GM21526 (cell line): Measurements from ENCODE around the gene MPL.

Experiments
- ATAC-seq: cut with Tn5 transposase; IDR thresholded peaks from one replicate; pipeline ENCODE4 v1.9.1; 2021; ENCODE audit warnings: moderate library complexity; ENCODE audit not compliant: unreplicated experiment, low FRiP score

MPL gene

GRCh38 chr1:43337588-43337987 lies at the start of gene MPL:
TSS of gene MPL (plus strand) at chr1:43337818. CDS start at chr1:43337849, 31 bp downstream.
- no peak for ATAC-seq

GRCh38 chr1:43288058-43288784 lies 49.4 kb upstream of the MPL start:
- ATAC-seq: no peak

- no peak for ATAC-seq
Observed at GRCh38 chr1:43288785-43289706, 48.6 kb upstream of the MPL start.

GRCh38 chr1:43292216-43292615 lies 45.4 kb upstream of the MPL start:
- no peak for ATAC-seq

GRCh38 chr1:43292679-43293078 lies 44.9 kb upstream of the MPL start:
- ATAC-seq: no peak

- ATAC-seq: no peak
Observed at GRCh38 chr1:43293176-43293575, 44.4 kb upstream of the MPL start.

- ATAC-seq: no peak
Observed at GRCh38 chr1:43293896-43294760, 43.5 kb upstream of the MPL start.

GRCh38 chr1:43294761-43295160 lies 42.9 kb upstream of the MPL start:
- no peak for ATAC-seq

GRCh38 chr1:43296207-43296606 lies 41.4 kb upstream of the MPL start:
- no peak for ATAC-seq

- ATAC-seq: no peak
Observed at GRCh38 chr1:43298055-43298454, 39.6 kb upstream of the MPL start.

GRCh38 chr1:43299101-43299500 lies 38.5 kb upstream of the MPL start:
- ATAC-seq: no peak

- no peak for ATAC-seq
Observed at GRCh38 chr1:43300378-43301094, 37.1 kb upstream of the MPL start, which contains the start of gene TIE1. TSS of gene TIE1 (plus strand) at chr1:43300982. CDS start at chr1:43301072, 90 bp downstream.

GRCh38 chr1:43302201-43302600 lies 35.4 kb upstream of the MPL start:
- ATAC-seq: no peak

- no peak for ATAC-seq
Observed at GRCh38 chr1:43302721-43303470, 34.7 kb upstream of the MPL start.

- ATAC-seq: no peak
Observed at GRCh38 chr1:43303471-43304313, 33.9 kb upstream of the MPL start.

- no peak for ATAC-seq
Observed at GRCh38 chr1:43304314-43304681, 33.3 kb upstream of the MPL start.

GRCh38 chr1:43304771-43305300 lies 32.8 kb upstream of the MPL start:
- no peak for ATAC-seq

- ATAC-seq: no peak
Observed at GRCh38 chr1:43305461-43305860, 32.2 kb upstream of the MPL start.
